ENCODE data around the gene SLC35F2. TPM values are rescaled to one million over a fixed set of nuclear protein-coding genes. Genes with fewer than 3 reads are reported as not detected.
"Not testable (repeated sequence)": the region's sequence is repeated elsewhere in the genome, so short reads cannot be mapped to it uniquely, and the experiment has no call there.

The SLC35F2 gene
- total RNA-seq, 1 donor = 9.9 TPM

GRCh38 chr11:107842412-107843100, 16.0 kb downstream of the SLC35F2 start:
- no peak for TF ChIP-seq CTCF (IDR thresholded peaks at IDR 0.05; ENCODE audit: insufficient read depth, low read length)
- no peak overlapping the region for H3K4me3 ChIP-seq (ENCODE audit: low read depth, low read length)
- DNase-seq (ENCODE audit: low read depth) = no peak

DNA sequence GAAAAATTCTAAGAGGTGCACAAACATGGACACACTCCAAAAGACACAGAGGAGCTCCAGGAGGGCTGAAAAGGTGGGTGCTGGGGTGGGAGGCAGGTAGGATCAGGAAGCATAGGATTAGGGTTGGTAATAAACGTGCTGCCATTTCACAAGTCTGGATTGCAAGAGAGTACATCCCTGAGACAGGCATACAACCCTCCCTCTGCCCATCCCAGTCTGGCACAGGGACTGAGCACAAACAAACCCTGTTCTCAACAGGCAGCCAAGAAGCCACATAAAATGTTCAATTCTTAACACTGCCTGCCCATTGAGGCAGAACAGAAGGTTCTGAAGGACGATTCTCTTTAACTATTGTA, 18.5 kb downstream of the SLC35F2 start:
- no peak for DNase-seq (ENCODE audit: low read depth)
- no peak for TF ChIP-seq CTCF (IDR thresholded peaks at IDR 0.05; ENCODE audit: insufficient read depth, low read length)
- no peak overlapping the region for H3K4me3 ChIP-seq (ENCODE audit: low read depth, low read length)

GRCh38 chr11:107836851-107837250, 21.7 kb downstream of the SLC35F2 start:
- DNase-seq (ENCODE audit: low read depth) = no peak
- TF ChIP-seq CTCF (IDR thresholded peaks at IDR 0.05; ENCODE audit: insufficient read depth, low read length) = no peak
- H3K4me3 ChIP-seq (ENCODE audit: low read depth, low read length) = no peak overlapping the region

- H3K4me3 ChIP-seq (ENCODE audit: low read depth, low read length) = no peak overlapping the region
- no peak for TF ChIP-seq CTCF (IDR thresholded peaks at IDR 0.05; ENCODE audit: insufficient read depth, low read length)
- DNase-seq (ENCODE audit: low read depth) = no peak
Observed at GRCh38 chr11:107834995-107835394, 23.6 kb downstream of the SLC35F2 start.

- DNase-seq (ENCODE audit: low read depth); H3K4me3 ChIP-seq (ENCODE audit: low read depth, low read length): not testable (repeated sequence)
Observed at GRCh38 chr11:107833926-107834325, 24.7 kb downstream of the SLC35F2 start.

DNA sequence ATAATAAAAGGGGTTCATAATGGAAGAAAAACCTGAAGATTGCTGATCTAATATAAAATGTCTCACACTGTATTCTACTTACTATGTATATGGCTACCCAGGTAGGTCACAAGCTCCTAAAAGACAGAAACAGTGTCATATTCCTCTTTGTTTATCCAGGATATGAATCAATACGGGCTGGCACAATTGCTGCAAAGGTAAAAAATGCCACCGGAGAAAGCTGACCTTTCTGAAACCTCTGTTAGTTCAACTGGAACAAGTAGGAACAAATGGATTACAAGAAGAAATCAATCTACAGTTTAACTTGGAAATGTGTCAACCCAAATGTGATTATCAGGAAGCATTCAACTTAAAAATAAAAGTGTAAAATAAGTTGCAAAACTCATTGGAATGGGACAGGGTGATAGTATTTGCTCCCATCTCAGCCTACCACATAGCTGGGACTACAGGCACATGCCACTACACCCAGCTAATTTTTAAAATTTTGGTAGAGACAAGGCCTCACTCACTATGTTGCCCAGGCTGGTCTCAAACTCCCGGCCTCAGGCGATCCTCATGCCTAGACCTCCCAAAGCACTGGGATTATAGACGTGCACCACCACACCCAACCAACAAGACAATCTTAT, 27.6 kb downstream of the SLC35F2 start:
- no peak for DNase-seq (ENCODE audit: low read depth)
- no peak overlapping the region for H3K4me3 ChIP-seq (ENCODE audit: low read depth, low read length)
- TF ChIP-seq CTCF (IDR thresholded peaks at IDR 0.05; ENCODE audit: insufficient read depth, low read length) = no peak

- H3K4me3 ChIP-seq (ENCODE audit: low read depth, low read length) = no peak overlapping the region
- no peak for DNase-seq (ENCODE audit: low read depth)
- no peak for TF ChIP-seq CTCF (IDR thresholded peaks at IDR 0.05; ENCODE audit: insufficient read depth, low read length)
Observed at GRCh38 chr11:107827041-107827440, 31.5 kb downstream of the SLC35F2 start.

Measured in fibroblast of the aortic adventitia (primary cell).